HL-60 (cell line): ENCODE results near the gene NFIB.

ENCODE experiments used
- GABPA ChIP-seq: IDR thresholded peaks from 2 replicates; pipeline ENCODE4 v1.6.1; 2012; ENCODE audit warnings: low read depth
- POLR2AphosphoS5 ChIP-seq: IDR thresholded peaks from 2 replicates; pipeline ENCODE4 v1.6.1; 2012; ENCODE audit warnings: low read depth
- TF ChIP-seq, protein P1 (sequence below): IDR thresholded peaks from one replicate; pipeline ENCODE4 v1.5.1; 2011; ENCODE audit warnings: low read length, control low read depth, inconsistent platforms; ENCODE audit not compliant: insufficient read depth
- TF ChIP-seq, protein P2 (sequence below): IDR thresholded peaks from 2 replicates; pipeline ENCODE4 v1.6.1; 2012; ENCODE audit warnings: low read depth; ENCODE audit not compliant: insufficient replicate concordance

DNA sequence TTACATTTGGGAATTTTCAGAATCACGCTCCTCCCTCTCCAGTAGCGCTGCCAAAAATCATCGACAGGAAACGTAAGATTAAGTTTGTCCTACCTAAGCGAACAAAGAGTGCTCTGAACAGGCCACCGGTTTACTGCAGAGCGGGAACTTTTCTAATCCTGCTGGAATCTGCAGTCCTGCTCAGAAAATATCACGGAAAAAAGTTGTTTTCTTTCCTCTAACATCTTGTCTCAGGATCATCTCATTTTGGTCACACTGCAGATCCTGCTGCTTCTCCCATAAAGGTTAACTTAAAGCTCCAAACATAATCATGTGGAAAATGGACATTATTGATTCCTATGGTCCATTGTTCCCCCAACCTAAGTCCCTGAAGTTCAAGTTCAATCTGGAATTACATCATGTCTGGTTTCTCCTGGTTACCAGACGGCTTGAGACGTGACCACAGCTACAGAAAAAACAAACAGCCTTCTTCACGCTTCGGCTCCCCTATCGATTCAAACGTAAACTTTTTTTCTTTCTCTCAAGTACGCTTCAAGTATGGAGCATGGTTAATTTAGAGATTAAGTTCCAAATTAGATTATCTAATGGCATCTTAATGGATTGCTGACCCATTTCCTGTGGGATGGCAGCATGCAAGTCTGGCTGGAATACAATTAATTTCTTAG lies 217.6 kb downstream of the NFIB start:
- TF ChIP-seq, protein P1, sequence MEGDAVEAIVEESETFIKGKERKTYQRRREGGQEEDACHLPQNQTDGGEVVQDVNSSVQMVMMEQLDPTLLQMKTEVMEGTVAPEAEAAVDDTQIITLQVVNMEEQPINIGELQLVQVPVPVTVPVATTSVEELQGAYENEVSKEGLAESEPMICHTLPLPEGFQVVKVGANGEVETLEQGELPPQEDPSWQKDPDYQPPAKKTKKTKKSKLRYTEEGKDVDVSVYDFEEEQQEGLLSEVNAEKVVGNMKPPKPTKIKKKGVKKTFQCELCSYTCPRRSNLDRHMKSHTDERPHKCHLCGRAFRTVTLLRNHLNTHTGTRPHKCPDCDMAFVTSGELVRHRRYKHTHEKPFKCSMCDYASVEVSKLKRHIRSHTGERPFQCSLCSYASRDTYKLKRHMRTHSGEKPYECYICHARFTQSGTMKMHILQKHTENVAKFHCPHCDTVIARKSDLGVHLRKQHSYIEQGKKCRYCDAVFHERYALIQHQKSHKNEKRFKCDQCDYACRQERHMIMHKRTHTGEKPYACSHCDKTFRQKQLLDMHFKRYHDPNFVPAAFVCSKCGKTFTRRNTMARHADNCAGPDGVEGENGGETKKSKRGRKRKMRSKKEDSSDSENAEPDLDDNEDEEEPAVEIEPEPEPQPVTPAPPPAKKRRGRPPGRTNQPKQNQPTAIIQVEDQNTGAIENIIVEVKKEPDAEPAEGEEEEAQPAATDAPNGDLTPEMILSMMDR: no peak
- no peak for TF ChIP-seq POLR2AphosphoS5
- TF ChIP-seq GABPA: no peak
- TF ChIP-seq, protein P2, sequence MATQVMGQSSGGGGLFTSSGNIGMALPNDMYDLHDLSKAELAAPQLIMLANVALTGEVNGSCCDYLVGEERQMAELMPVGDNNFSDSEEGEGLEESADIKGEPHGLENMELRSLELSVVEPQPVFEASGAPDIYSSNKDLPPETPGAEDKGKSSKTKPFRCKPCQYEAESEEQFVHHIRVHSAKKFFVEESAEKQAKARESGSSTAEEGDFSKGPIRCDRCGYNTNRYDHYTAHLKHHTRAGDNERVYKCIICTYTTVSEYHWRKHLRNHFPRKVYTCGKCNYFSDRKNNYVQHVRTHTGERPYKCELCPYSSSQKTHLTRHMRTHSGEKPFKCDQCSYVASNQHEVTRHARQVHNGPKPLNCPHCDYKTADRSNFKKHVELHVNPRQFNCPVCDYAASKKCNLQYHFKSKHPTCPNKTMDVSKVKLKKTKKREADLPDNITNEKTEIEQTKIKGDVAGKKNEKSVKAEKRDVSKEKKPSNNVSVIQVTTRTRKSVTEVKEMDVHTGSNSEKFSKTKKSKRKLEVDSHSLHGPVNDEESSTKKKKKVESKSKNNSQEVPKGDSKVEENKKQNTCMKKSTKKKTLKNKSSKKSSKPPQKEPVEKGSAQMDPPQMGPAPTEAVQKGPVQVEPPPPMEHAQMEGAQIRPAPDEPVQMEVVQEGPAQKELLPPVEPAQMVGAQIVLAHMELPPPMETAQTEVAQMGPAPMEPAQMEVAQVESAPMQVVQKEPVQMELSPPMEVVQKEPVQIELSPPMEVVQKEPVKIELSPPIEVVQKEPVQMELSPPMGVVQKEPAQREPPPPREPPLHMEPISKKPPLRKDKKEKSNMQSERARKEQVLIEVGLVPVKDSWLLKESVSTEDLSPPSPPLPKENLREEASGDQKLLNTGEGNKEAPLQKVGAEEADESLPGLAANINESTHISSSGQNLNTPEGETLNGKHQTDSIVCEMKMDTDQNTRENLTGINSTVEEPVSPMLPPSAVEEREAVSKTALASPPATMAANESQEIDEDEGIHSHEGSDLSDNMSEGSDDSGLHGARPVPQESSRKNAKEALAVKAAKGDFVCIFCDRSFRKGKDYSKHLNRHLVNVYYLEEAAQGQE: no peak
